ENCODE data around the gene PLAA.

The PLAA gene

DNA sequence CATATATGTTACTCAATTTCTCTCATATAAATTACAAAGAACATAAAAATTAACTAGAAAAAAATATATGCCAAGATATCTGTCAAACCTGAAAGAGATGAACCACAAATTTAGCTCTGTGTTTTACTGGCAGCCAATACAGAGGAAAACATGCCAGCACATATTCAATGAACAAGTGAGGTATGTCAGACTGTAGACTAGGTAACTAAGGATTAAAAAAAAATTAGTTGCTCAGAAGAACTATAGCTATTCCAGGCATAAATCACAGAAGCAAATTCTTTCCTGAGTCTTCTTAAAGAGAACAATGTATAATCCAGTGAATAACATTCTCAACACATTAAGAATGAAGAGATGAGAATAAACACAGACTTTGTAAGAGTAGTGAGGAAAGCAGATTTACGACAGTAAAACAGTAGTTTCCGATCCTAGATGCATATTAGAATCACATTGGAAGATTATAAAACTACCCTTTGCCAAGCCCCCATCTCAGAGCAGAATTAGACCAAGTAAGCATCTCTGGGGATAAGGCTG lies 33.8 kb downstream of the PLAA start:
- TF ChIP-seq POLR2AphosphoS5 (IDR thresholded peaks at IDR 0.05; ENCODE audit: low read depth, low read length) (no peak), TAF1 (IDR thresholded peaks at IDR 0.05; ENCODE audit: borderline replicate concordance, insufficient read depth, low read length) (no peak), FOXP2 (optimal IDR thresholded peaks at IDR 0.05; ENCODE audit: borderline replicate concordance, extremely low read depth, extremely low read length, insufficient read depth) (no peak), SIN3A (IDR thresholded peaks at IDR 0.05; ENCODE audit: borderline replicate concordance, insufficient read depth, low read length) (no peak)
- TF ChIP-seq, protein P1, sequence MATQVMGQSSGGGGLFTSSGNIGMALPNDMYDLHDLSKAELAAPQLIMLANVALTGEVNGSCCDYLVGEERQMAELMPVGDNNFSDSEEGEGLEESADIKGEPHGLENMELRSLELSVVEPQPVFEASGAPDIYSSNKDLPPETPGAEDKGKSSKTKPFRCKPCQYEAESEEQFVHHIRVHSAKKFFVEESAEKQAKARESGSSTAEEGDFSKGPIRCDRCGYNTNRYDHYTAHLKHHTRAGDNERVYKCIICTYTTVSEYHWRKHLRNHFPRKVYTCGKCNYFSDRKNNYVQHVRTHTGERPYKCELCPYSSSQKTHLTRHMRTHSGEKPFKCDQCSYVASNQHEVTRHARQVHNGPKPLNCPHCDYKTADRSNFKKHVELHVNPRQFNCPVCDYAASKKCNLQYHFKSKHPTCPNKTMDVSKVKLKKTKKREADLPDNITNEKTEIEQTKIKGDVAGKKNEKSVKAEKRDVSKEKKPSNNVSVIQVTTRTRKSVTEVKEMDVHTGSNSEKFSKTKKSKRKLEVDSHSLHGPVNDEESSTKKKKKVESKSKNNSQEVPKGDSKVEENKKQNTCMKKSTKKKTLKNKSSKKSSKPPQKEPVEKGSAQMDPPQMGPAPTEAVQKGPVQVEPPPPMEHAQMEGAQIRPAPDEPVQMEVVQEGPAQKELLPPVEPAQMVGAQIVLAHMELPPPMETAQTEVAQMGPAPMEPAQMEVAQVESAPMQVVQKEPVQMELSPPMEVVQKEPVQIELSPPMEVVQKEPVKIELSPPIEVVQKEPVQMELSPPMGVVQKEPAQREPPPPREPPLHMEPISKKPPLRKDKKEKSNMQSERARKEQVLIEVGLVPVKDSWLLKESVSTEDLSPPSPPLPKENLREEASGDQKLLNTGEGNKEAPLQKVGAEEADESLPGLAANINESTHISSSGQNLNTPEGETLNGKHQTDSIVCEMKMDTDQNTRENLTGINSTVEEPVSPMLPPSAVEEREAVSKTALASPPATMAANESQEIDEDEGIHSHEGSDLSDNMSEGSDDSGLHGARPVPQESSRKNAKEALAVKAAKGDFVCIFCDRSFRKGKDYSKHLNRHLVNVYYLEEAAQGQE (IDR thresholded peaks at IDR 0.05; ENCODE audit: insufficient read depth in 1 of 2, low read depth in 2 of 2, low read length in 2 of 2) = no peak

DNA sequence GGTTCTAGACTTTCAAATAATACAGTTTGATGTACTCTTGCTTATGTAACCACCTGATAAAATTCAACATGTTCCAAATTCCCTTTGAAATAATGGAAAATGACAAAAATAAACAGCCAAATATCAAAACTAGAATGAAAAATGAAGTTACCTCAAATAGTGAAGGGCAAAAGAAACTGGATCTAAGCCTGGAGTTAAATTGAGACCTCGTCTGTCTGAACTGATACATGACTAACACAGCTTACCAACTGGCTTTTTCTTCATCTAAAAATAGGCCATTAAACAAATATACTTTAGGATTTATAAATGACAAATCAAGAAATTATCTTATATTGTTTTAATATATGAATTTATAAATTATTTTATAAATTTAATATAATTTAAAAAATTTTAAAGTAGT lies 42.4 kb downstream of the PLAA start:
- TF ChIP-seq POLR2AphosphoS5 (IDR thresholded peaks at IDR 0.05; ENCODE audit: low read depth, low read length) = no peak
- TF ChIP-seq, protein P1 (IDR thresholded peaks at IDR 0.05; ENCODE audit: insufficient read depth in 1 of 2, low read depth in 2 of 2, low read length in 2 of 2) = no peak
- TF ChIP-seq SIN3A (IDR thresholded peaks at IDR 0.05; ENCODE audit: borderline replicate concordance, insufficient read depth, low read length) = no peak
- TF ChIP-seq FOXP2 (optimal IDR thresholded peaks at IDR 0.05; ENCODE audit: borderline replicate concordance, extremely low read depth, extremely low read length, insufficient read depth) = no peak
- no peak for TF ChIP-seq TAF1 (IDR thresholded peaks at IDR 0.05; ENCODE audit: borderline replicate concordance, insufficient read depth, low read length)

DNA sequence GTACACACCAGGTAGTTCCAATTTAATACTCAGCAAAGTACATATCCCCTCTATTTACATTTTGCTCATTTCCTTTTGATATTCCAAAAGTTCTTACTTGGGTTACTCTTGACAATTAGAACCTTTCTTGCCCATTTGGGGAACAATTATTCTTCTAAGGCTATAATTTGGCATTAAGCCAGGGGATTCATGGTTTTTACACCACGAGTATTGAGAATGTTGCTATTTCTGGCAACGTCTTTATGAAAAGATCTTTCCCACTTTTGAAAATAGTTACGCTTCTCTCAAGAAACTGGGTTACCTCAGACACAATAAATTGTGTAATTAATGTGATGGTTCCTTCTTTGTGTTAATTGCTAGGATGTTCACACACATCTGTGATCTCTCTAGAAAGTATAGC lies 43.0 kb downstream of the PLAA start:
- TF ChIP-seq, protein P1 (IDR thresholded peaks at IDR 0.05; ENCODE audit: insufficient read depth in 1 of 2, low read depth in 2 of 2, low read length in 2 of 2) = no peak
- no peak for TF ChIP-seq POLR2AphosphoS5 (IDR thresholded peaks at IDR 0.05; ENCODE audit: low read depth, low read length)
- no peak for TF ChIP-seq TAF1 (IDR thresholded peaks at IDR 0.05; ENCODE audit: borderline replicate concordance, insufficient read depth, low read length)
- TF ChIP-seq SIN3A (IDR thresholded peaks at IDR 0.05; ENCODE audit: borderline replicate concordance, insufficient read depth, low read length) = no peak
- TF ChIP-seq FOXP2 (optimal IDR thresholded peaks at IDR 0.05; ENCODE audit: borderline replicate concordance, extremely low read depth, extremely low read length, insufficient read depth) = no peak

DNA sequence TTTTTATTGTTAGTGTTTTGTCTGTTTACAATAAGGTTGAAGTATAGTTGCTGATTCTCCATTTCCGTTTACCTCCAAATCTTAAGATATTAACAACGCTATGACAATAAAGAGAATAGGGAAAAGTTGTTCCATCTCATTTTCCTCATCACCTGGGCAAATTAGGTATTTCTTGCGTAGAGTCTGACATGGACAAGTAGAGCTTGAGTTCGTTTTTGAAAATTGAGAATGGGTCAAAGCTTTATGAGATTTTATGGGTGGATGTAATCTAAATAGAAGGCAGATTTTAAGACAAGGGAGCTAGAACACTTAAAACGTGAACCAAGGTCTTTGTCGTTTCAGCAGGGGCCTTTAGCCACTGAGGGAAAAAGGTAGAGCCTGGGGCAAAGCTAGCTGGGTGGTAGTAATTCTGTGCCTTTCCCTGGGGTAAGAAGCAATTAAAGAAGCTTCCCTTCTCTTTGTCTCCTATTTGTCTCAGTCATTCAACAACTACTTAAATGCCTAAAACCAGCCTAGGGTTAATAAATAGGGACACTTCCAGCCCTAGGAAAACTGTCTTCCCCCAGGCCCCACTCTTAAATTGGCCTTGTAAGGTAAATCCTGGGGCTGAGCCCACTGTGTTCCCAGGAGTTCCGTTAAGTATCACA lies 53.9 kb downstream of the PLAA start:
- no peak for TF ChIP-seq TAF1 (IDR thresholded peaks at IDR 0.05; ENCODE audit: borderline replicate concordance, insufficient read depth, low read length)
- no peak for TF ChIP-seq SIN3A (IDR thresholded peaks at IDR 0.05; ENCODE audit: borderline replicate concordance, insufficient read depth, low read length)
- no peak for TF ChIP-seq FOXP2 (optimal IDR thresholded peaks at IDR 0.05; ENCODE audit: borderline replicate concordance, extremely low read depth, extremely low read length, insufficient read depth)
- TF ChIP-seq, protein P1 (IDR thresholded peaks at IDR 0.05; ENCODE audit: insufficient read depth in 1 of 2, low read depth in 2 of 2, low read length in 2 of 2) = no peak
- no peak for TF ChIP-seq POLR2AphosphoS5 (IDR thresholded peaks at IDR 0.05; ENCODE audit: low read depth, low read length)

Data from PFSK-1 (cell line).